Stimulated activated CD4-positive, alpha-beta T cell treated with anti-CD3 and anti-CD28 coated beads, Interleukin-12 subunit alpha, Interleukin-12 subunit beta, amount 100 ng/mL, for 24 hours (primary cell): ENCODE results near the gene RBMY1J.
"Not testable (repeated sequence)": the region's sequence is repeated elsewhere in the genome, so short reads cannot be mapped to it uniquely, and the experiment has no call there.

Experiments
- DNase-seq, 2 experiments: peaks; one replicate each; pipeline ENCODE4 v3.0.0-alpha.2; 2020; ENCODE audit warnings: low read depth in 2 of 2

RBMY1J gene

DNA sequence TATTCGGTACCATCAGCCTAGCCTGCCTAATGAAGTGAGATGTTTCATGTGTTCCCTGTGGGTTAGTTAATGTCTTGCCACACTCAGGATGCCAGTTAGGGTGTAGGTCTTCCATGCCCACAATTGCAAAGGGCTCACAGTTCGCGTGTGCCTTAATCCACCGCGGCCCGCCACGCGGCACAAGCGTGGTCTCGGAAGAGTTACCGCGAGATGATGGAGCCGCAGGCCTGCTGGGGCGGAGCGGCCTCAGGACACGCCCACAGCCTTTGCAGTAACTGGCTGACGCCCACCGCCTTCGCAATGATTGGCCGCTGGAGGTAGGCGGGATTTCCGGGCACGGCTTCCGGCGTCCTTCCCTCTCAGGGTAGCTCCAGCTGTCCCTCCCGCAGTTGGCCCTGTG is at the start of gene RBMY1J:
RBMY1J (plus strand) TSS at position 301 of the 400 bp plus-strand sequence. CDS start 2,038 bp downstream, outside the sequence.
- not testable (repeated sequence) for DNase-seq

DNA sequence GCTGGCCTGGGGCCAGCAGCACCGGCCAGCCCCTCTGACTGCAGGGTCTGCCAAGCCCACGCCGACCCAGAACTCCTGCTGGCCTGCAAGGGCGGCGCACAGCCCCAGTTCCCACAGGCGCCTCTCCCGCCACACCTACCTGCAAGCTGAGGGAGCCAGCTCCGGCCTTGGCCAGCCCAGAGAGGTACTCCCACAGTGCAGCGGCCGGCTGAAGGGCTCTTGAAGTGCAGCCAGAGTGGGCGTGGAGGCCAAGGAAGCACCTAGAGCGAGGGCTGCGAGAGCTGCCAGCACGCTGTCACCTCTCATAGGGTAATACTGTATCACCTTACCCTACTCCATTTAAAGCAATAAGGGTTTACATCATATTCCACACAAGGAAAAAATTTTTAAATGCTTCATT is 35.8 kb upstream of the RBMY1J start:
- no peak for DNase-seq

DNA sequence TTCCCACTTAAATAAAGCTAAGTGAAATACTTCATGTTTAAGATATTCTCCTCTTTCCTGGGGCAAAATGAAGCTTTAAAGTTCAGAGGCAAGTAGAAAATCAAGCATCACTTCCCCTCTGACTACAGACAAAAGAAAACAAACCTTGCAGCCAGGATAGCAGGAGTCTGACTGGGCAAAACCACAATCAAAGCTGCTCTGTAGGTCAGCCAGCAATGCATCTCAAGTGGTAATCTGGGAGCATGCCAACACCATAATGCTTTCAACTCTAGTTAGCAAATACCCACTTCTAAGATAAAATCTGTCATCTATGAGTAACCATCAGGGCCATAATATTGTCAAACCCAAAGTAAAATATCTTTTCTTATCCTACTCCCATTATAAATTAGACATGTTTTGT is 32.6 kb upstream of the RBMY1J start:
- DNase-seq, result no peak

DNA sequence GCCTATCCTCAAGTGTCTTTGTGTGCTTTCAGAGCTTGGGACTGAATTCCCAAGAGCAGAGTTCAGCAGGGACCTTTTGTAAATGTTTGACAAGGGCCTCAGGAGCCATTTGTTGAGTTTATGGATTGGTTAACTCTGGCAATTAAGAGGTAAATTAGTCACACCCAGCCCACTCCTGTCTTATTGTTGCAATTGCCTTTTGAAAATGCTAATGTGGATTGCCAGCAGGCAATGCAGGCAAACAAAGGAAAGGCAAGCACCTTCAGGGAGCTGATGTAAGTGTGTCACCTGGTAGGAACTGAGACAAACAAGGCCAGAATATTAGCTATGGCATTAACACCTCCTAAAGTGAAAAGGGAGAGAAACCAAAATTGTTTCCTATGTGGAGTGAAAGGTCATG is 29.7 kb upstream of the RBMY1J start:
- no peak for DNase-seq

DNA sequence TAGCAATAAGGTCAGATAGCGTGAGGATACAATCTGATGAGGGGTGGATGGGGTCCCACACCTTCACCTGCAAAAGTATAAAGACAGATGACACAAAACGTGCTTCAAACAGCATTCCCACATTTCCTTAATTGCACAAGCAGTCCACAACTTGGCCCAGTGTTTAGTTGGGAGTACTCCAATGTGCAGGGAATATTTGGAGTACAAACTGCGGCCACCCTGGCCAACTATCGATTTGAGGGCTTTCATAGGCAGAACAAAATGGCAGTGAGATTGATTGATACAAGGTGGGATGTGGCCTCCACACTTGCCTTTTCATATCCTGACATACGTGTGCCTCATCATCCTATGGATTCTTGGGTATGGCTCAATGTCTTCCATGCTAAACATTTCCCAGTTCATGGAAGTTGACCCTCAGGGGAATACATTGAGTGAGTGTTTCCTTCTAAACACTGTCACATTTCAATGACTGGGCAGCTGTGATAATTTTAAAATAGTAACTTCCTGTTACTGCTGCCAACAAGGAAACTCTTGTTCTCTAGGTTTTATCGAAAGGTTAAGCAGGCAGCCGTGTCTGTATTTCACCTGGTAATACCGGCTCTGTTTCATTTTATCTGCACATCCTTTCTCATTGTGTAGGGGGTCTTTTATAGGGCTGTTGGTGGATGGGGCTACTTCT is 41.6 kb downstream of the RBMY1J start:
- not testable (repeated sequence) for DNase-seq

DNA sequence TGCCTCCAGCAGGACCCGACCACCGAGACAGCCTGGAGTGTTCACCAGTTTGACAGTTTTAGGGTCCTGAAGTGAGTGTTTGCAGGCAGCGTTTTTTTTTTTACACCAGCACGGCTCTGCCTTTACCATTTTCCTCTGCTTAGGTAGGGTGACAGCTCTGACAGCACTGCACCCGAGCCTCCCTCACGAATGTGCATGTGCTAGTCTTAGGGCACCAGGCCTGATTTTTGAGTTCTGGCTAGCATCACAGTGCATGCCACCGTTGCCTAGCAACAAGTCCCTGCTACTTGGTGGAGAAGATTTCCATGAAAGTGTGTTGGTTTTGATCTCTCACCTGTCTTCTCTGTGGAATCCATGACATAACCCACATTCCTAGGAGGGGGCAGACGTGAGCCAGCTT is 52.3 kb downstream of the RBMY1J start:
- not testable (repeated sequence) for DNase-seq

DNA sequence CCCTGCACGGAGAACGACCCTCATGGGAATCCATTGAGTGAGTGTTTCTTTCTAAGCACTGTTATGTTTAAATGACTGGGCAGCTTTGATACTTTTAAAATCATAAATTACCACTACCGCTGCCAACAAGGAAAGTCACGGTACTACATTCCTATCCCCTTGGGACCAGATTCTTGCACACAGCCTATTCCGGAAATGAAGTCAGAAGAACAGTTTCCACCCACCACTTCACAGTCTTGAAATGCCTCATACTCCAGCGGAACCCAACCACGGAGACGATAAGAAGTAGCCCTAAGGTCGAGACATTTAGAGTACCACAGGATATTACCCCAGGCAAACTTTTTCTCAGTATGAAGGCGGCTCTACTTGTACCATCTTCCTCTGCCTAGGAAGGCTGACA is 58.8 kb downstream of the RBMY1J start:
- not testable (repeated sequence) for DNase-seq
